Lower lobe of right lung (tissue), 2 donors: ENCODE results near the gene SLC1A6. TPM values are rescaled to one million over a fixed set of nuclear protein-coding genes. Genes with fewer than 3 reads are reported as not detected.

ENCODE experiments used
- ATAC-seq, 2 donors: fragments of 200-7000 bp; cut with Tn5 transposase; one replicate each; pipeline ENCODE4 v1.9.1; 2020 to 2022; ENCODE audit warnings: mild to moderate bottlenecking in 2 of 2, moderate library complexity in 2 of 2
- DNase-seq: peaks from one replicate; pipeline ENCODE4 v3.0.0-alpha.2; 2020
- H3K27ac ChIP-seq: fragments of 200-600 bp; one replicate; pipeline ENCODE4 v1.8.0; 2022
- H3K27me3 ChIP-seq: fragments of 200-600 bp; one replicate; pipeline ENCODE4 v1.8.0; 2022; ENCODE audit warnings: low read depth
- H3K36me3 ChIP-seq: fragments of 200-600 bp; one replicate; pipeline ENCODE4 v1.8.0; 2022; ENCODE audit warnings: mild to moderate bottlenecking
- H3K4me1 ChIP-seq: fragments of 200-600 bp; one replicate; pipeline ENCODE4 v1.8.0; 2022
- H3K4me3 ChIP-seq: fragments of 200-600 bp; one replicate; pipeline ENCODE4 v1.8.0; 2022; ENCODE audit warnings: mild to moderate bottlenecking
- H3K9me3 ChIP-seq: fragments of 200-600 bp; one replicate; pipeline ENCODE4 v1.8.0; 2022
- CTCF ChIP-seq: fragments of 200-600 bp; IDR thresholded peaks from one replicate; pipeline ENCODE4 v1.8.0; 2022; ENCODE audit warnings: antibody characterized with exemption, mild to moderate bottlenecking
- intact Hi-C: fragments of 100-400 bp; cut with DNase I; formaldehyde crosslinking; loops from one replicate; pipeline ENCODE4 v1.11.0; 2022
- total RNA-seq: library from RNA; stranded (reverse); fragmentation: NEBNext Ultra II Directional; extraction: Animal tissue kit (Norgen Biotek cat#: 25700); gene quantifications from one replicate; pipeline ENCODE4 v1.2.1, GENCODE V29; 2021
- donor health status: DM: no; HTN: yes; CAD: no; lungs with severe emphysema.

SLC1A6 gene
- total RNA-seq, 1 donor from 2014 or later, result not detected

DNA sequence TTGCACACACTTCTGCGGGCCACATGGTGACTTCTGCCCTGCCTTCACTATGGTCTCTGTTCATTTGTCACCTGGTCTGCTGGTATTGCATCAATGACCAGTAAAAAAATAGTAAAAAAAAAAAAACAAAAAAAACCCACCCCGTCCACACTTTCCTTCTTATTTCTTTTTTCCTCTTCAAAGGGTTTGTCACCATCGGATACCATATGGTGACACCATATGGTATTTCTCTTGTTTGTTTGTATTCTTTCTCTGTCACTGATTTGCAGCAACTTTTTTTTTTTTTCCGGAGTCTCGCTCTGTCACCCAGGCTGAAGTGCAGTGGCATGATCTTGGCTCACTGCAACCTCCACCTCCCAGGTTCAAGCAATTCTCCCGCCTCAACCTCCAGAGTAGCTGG, 64.5 kb downstream of the SLC1A6 start:
- H3K27me3 ChIP-seq, result peaks cover 6% of the 10 kb centered on the region
- no peaks in the 10 kb centered on the region for H3K36me3 ChIP-seq
- no peak overlapping the region for H3K4me3 ChIP-seq
- H3K4me1 ChIP-seq, result no peaks in the 10 kb centered on the region
- no peak overlapping the region for H3K27ac ChIP-seq
- no peaks in the 10 kb centered on the region for H3K9me3 ChIP-seq
- intact Hi-C loops, result no loop called here
- TF ChIP-seq CTCF, result no peak
- DNase-seq (no peak), ATAC-seq (no peak)

- no peak for ATAC-seq
- Histone ChIP-seq H3K4me1 (no peaks in the 10 kb centered on the region), H3K9me3 (no peaks in the 10 kb centered on the region), H3K36me3 (no peaks in the 10 kb centered on the region), H3K4me3 (no peak overlapping the region), H3K27me3 (peaks cover 5% of the 10 kb centered on the region), H3K27ac (no peak overlapping the region)
- DNase-seq, result no peak
- intact Hi-C loops, result no loop called here
- TF ChIP-seq CTCF, result no peak
Measured at GRCh38 chr19:14906711-14907110, 73.0 kb downstream of the SLC1A6 start.

DNA sequence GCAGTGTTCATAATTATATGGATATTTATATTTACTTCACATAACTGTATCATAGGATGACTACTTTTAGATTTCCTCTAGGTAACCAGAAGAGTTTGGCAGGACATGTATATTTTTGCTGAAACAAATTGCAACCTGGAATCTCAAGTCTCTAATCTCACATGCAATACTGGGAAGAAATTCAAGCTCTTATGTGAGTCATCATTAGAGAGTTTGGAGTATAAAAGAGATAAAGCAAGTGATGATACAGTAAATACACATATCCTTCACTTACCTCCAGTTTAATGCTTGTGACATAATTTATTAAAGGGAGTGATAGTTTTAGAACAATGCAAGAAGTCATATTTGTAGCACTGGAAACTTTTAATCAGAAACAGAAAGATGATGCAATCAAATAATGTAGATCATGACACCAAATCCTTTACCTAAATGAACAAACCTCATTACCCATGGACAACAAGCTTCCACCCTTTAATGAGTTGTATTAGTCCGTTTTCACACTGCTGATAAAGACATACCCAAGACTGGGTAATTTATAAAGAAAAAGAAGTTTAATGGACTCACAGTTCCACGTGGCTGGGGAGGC, 77.9 kb downstream of the SLC1A6 start:
- Histone ChIP-seq H3K27me3 (peaks cover 18% of the 10 kb centered on the region), H3K9me3 (no peaks in the 10 kb centered on the region), H3K4me1 (no peaks in the 10 kb centered on the region), H3K27ac (no peak overlapping the region), H3K36me3 (no peaks in the 10 kb centered on the region), H3K4me3 (no peak overlapping the region)
- intact Hi-C loops, result no loop called here
- DNase-seq, result no peak
- no peak for ATAC-seq
- TF ChIP-seq CTCF, result no peak

Other genes with a start within 250 kb of the SLC1A6 start
- gene ADGRE2, start 201.3 kb downstream of the SLC1A6 start, total RNA-seq, result 19.9 TPM
- not detected for gene OR7A5, start 144.7 kb downstream of the SLC1A6 start, total RNA-seq
- gene OR7C1, start 144.7 kb downstream of the SLC1A6 start, total RNA-seq, result 0.18 TPM
- gene OR7A10, start 130.9 kb downstream of the SLC1A6 start, total RNA-seq, result not detected
- gene OR7A17, start 93.7 kb downstream of the SLC1A6 start, total RNA-seq, result not detected
- not detected for gene OR7C2, start 38.4 kb downstream of the SLC1A6 start, total RNA-seq
- gene CASP14, start 69.6 kb upstream of the SLC1A6 start, total RNA-seq, result not detected
- not detected for gene OR1I1, start 102.3 kb upstream of the SLC1A6 start, total RNA-seq
- gene SYDE1, start 127.5 kb upstream of the SLC1A6 start, total RNA-seq, result 20.8 TPM
- 52.7 TPM for gene NOTCH3, start 221.1 kb upstream of the SLC1A6 start, total RNA-seq